ENCODE results near the gene PWWP2B. TPM values are rescaled to one million over a fixed set of nuclear protein-coding genes. Genes with fewer than 3 reads are reported as not detected.

Gene PWWP2B
- total and polyA plus RNA-seq, 2 donors (not counting 3 experiments of a cell fraction or from before 2014, with no cell fraction given) = 4.6 to 11.8 TPM

- no peak overlapping the region for H3K9ac ChIP-seq (replicated peaks; ENCODE audit: extremely low read depth, insufficient read depth, low read length)
- no TSS peak for BruUV-seq (replicated peaks)
- no peaks in the 10 kb centered on the region for H4K20me1 ChIP-seq (replicated peaks; ENCODE audit: control insufficient read depth, extremely low read depth, insufficient read depth, low read length)
- H3K27ac ChIP-seq (ENCODE audit: insufficient read depth, low read depth, low read length) = no peak overlapping the region
- no peak for DNase-seq (ENCODE audit: low read depth, low spot score)
- CTCF ChIA-PET = interaction anchor here (1.4 kb wide), 1 partner anchor 8 kb away, joined by 3 read pairs; no protein-coding TSS in a partner anchor
- H3K9me1 ChIP-seq (replicated peaks; ENCODE audit: control insufficient read depth, extremely low read depth, insufficient read depth, low read length) = no peaks in the 10 kb centered on the region
- dilution Hi-C loops (cut with MboI; ENCODE audit: extremely low pct_ligation_motif_present, low sequenced_read_pairs) (no loop called here), intact Hi-C loops (cut with micrococcal nuclease) (no loop called here)
- H3K36me3 ChIP-seq (ENCODE audit: control insufficient read depth in 2 of 2, extremely low read depth in 1 of 2, insufficient read depth in 2 of 2, low read length in 2 of 2) = no peaks in the 10 kb centered on the region
- POLR2A ChIA-PET = no interaction called here
- H3K4me3 ChIP-seq (replicated peaks in 1 of 3; ENCODE audit: insufficient read depth in 1 of 3, low read depth in 1 of 3, low read length in 3 of 3) = no peak overlapping the region
- H3K4me1 ChIP-seq (ENCODE audit: control insufficient read depth, extremely low read depth, insufficient read depth, low read length) = peaks cover 2% of the 10 kb centered on the region
- H3K9me3 ChIP-seq (replicated peaks; ENCODE audit: control insufficient read depth, insufficient read depth, low read length) = no peaks in the 10 kb centered on the region
- H3K27me3 ChIP-seq (ENCODE audit: control insufficient read depth in 2 of 2, insufficient read depth in 2 of 2, low read length in 2 of 2) = no peaks in the 10 kb centered on the region
- H3K79me2 ChIP-seq (ENCODE audit: control insufficient read depth, insufficient read depth, low read length) = no peaks in the 10 kb centered on the region
- no peak overlapping the region for H3K4me2 ChIP-seq (ENCODE audit: insufficient read depth, low read length)
- H2AFZ ChIP-seq (ENCODE audit: low read depth, low read length) = no peak overlapping the region
- TF ChIP-seq MYC (IDR thresholded peaks at IDR 0.05; ENCODE audit: low read depth, low read length) (no peak), EZH2 (IDR thresholded peaks at IDR 0.05; ENCODE audit: borderline replicate concordance, low read depth, low read length, severe bottlenecking) (no peak)
- FAIRE-seq = no peak
These were observed 41.4 kb downstream of the PWWP2B start for GRCh38 chr10:132438091-132439024.

- Histone ChIP-seq H4K20me1 (replicated peaks; ENCODE audit: control insufficient read depth, extremely low read depth, insufficient read depth, low read length) (no peaks in the 10 kb centered on the region), H3K9me3 (replicated peaks; ENCODE audit: control insufficient read depth, insufficient read depth, low read length) (no peaks in the 10 kb centered on the region), H3K4me1 (ENCODE audit: control insufficient read depth, extremely low read depth, insufficient read depth, low read length) (peaks cover 2% of the 10 kb centered on the region), H3K9me1 (replicated peaks; ENCODE audit: control insufficient read depth, extremely low read depth, insufficient read depth, low read length) (no peaks in the 10 kb centered on the region), H3K27ac (ENCODE audit: insufficient read depth, low read depth, low read length) (no peak overlapping the region), H3K79me2 (ENCODE audit: control insufficient read depth, insufficient read depth, low read length) (no peaks in the 10 kb centered on the region), H3K27me3 (ENCODE audit: control insufficient read depth in 2 of 2, insufficient read depth in 2 of 2, low read length in 2 of 2) (no peaks in the 10 kb centered on the region), H3K36me3 (ENCODE audit: control insufficient read depth in 2 of 2, extremely low read depth in 1 of 2, insufficient read depth in 2 of 2, low read length in 2 of 2) (no peaks in the 10 kb centered on the region), H3K9ac (replicated peaks; ENCODE audit: extremely low read depth, insufficient read depth, low read length) (no peak overlapping the region), H3K4me3 (replicated peaks in 1 of 3; ENCODE audit: insufficient read depth in 1 of 3, low read depth in 1 of 3, low read length in 3 of 3) (no peak overlapping the region), H2AFZ (ENCODE audit: low read depth, low read length) (no peak overlapping the region), H3K4me2 (ENCODE audit: insufficient read depth, low read length) (no peak overlapping the region)
- DNase-seq (ENCODE audit: low read depth, low spot score) = no peak
- intact Hi-C loops (cut with micrococcal nuclease) (no loop called here), dilution Hi-C loops (cut with MboI; ENCODE audit: extremely low pct_ligation_motif_present, low sequenced_read_pairs) (no loop called here)
- TF ChIP-seq POLR2A (IDR thresholded peaks at IDR 0.05; ENCODE audit: low read depth, low read length) (no peak), GATA2 (IDR thresholded peaks at IDR 0.05; ENCODE audit: insufficient read depth, insufficient read length, low read depth, low read length) (no peak), MAX (IDR thresholded peaks at IDR 0.05; ENCODE audit: insufficient read depth, insufficient read length) (no peak), POLR2AphosphoS5 (IDR thresholded peaks at IDR 0.05; ENCODE audit: insufficient read depth, low read depth, low read length) (no peak), EZH2 (IDR thresholded peaks at IDR 0.05; ENCODE audit: borderline replicate concordance, low read depth, low read length, severe bottlenecking) (no peak), JUN (IDR thresholded peaks at IDR 0.05; ENCODE audit: borderline replicate concordance, insufficient read depth, insufficient read length, low read depth) (no peak), FOS (IDR thresholded peaks at IDR 0.05; ENCODE audit: borderline replicate concordance, insufficient read depth, low read length) (no peak), MYC (IDR thresholded peaks at IDR 0.05; ENCODE audit: low read depth, low read length) (no peak), CTCF (IDR thresholded peaks at IDR 0.05; ENCODE audit: extremely low read depth in 1 of 2, insufficient read depth in 1 of 2, low read depth in 1 of 2, low read length in 2 of 2) (no peak)
- FAIRE-seq = no peak
- no TSS peak for BruUV-seq (replicated peaks)
- POLR2A ChIA-PET = no interaction called here
- CTCF ChIA-PET = interaction anchor here (1.4 kb wide), 1 partner anchor 8 kb away, joined by 3 read pairs; no protein-coding TSS in a partner anchor
These were observed 42.0 kb downstream of the PWWP2B start for GRCh38 chr10:132439025-132439388.
